ENCODE data around the gene PRR23C. TPM values are rescaled to one million over a fixed set of nuclear protein-coding genes. Genes with fewer than 3 reads are reported as not detected.

The PRR23C gene
- polyA plus RNA-seq, 1 of the 3 experiments (the other 2 are of a cell fraction) = not detected

GRCh38 chr3:139074565-139075115 lies 29.9 kb upstream of the PRR23C start:
- no peaks in the 10 kb centered on the region for H3K9me3 ChIP-seq
- DNase-seq = no peak
- no peak overlapping the region for H3K4me3 ChIP-seq (ENCODE audit: low read depth in 2 of 2, low read length in 1 of 2)
- no peak overlapping the region for H3K27ac ChIP-seq (ENCODE audit: low read depth in 2 of 2, low read length in 1 of 2)
- TF ChIP-seq RXRA (IDR thresholded peaks at IDR 0.05; ENCODE audit: borderline replicate concordance, low read depth) (no peak), FOSL2 (IDR thresholded peaks at IDR 0.05; ENCODE audit: borderline replicate concordance, low read depth) (no peak), JUND (IDR thresholded peaks at IDR 0.05) (no peak), REST (IDR thresholded peaks at IDR 0.05; ENCODE audit: low read depth, low read length) (no peak), IRF3 (IDR thresholded peaks at IDR 0.05; ENCODE audit: low read depth, low read length) (no peak), TEAD4 (IDR thresholded peaks at IDR 0.05; ENCODE audit: borderline replicate concordance, insufficient read depth) (no peak), ELF1 (IDR thresholded peaks at IDR 0.05) (no peak), GATA2 (CRISPR knock-in tag; IDR thresholded peaks at IDR 0.05) (no peak), TAF1 (IDR thresholded peaks at IDR 0.05; ENCODE audit: borderline replicate concordance, low read depth, low read length) (no peak), PBX3 (IDR thresholded peaks at IDR 0.05) (no peak)
- POLR2A ChIA-PET = no interaction called here
- H3K9ac ChIP-seq = no peak overlapping the region
- no peaks in the 10 kb centered on the region for H3K9me2 ChIP-seq
- CTCF ChIA-PET = no interaction called here
- H3K4me2 ChIP-seq = no peak overlapping the region
- H4K20me1 ChIP-seq (ENCODE audit: insufficient read depth) = no peaks in the 10 kb centered on the region
- 7% methylated on average over 2 of the region's 2 CpGs for WGBS (ENCODE audit: low lambda C conversion rate)
- H2AFZ ChIP-seq (ENCODE audit: low read depth) = no peak overlapping the region
- no peaks in the 10 kb centered on the region for H3F3A ChIP-seq (replicated peaks; ENCODE audit: insufficient read depth)
- H3K36me3 ChIP-seq (replicated peaks in 1 of 2; ENCODE audit: control insufficient read depth in 1 of 2, insufficient read depth in 2 of 2, low read length in 1 of 2) = no peaks in the 10 kb centered on the region
- H3K79me2 ChIP-seq (ENCODE audit: insufficient read depth) = no peaks in the 10 kb centered on the region
- no peaks in the 10 kb centered on the region for H3K27me3 ChIP-seq (ENCODE audit: insufficient read depth)
- no peaks in the 10 kb centered on the region for H3K4me1 ChIP-seq (ENCODE audit: control insufficient read depth in 1 of 2, insufficient read depth in 2 of 2, low read depth in 1 of 2, low read length in 1 of 2)

GRCh38 chr3:139062918-139063317 lies 18.2 kb upstream of the PRR23C start:
- WGBS (ENCODE audit: low lambda C conversion rate) = 2% methylated on average over 1 of the region's 1 CpG
- Histone ChIP-seq H3K27ac (ENCODE audit: low read depth in 2 of 2, low read length in 1 of 2) (no peak overlapping the region), H3K79me2 (ENCODE audit: insufficient read depth) (no peaks in the 10 kb centered on the region), H2AFZ (ENCODE audit: low read depth) (no peak overlapping the region), H3K4me3 (ENCODE audit: low read depth in 2 of 2, low read length in 1 of 2) (no peak overlapping the region), H3F3A (replicated peaks; ENCODE audit: insufficient read depth) (no peaks in the 10 kb centered on the region), H3K27me3 (ENCODE audit: insufficient read depth) (no peaks in the 10 kb centered on the region), H3K4me2 (no peak overlapping the region), H3K36me3 (replicated peaks in 1 of 2; ENCODE audit: control insufficient read depth in 1 of 2, insufficient read depth in 2 of 2, low read length in 1 of 2) (no peaks in the 10 kb centered on the region), H3K4me1 (ENCODE audit: control insufficient read depth in 1 of 2, insufficient read depth in 2 of 2, low read depth in 1 of 2, low read length in 1 of 2) (no peaks in the 10 kb centered on the region), H4K20me1 (ENCODE audit: insufficient read depth) (no peaks in the 10 kb centered on the region), H3K9me3 (no peaks in the 10 kb centered on the region), H3K9ac (no peak overlapping the region), H3K9me2 (no peaks in the 10 kb centered on the region)
- TF ChIP-seq YY1 (IDR thresholded peaks at IDR 0.05; ENCODE audit: low read depth) (no peak), USF1 (IDR thresholded peaks at IDR 0.05; ENCODE audit: borderline replicate concordance, low read depth) (no peak), MAX (IDR thresholded peaks at IDR 0.05; ENCODE audit: low read depth) (no peak), FOSL2 (IDR thresholded peaks at IDR 0.05; ENCODE audit: borderline replicate concordance, low read depth) (no peak), FOXM1 (IDR thresholded peaks at IDR 0.05; ENCODE audit: low read depth) (no peak), RXRA (IDR thresholded peaks at IDR 0.05; ENCODE audit: borderline replicate concordance, low read depth) (no peak)
- ChIA-PET POLR2A (no interaction called here), CTCF (no interaction called here)
- no peak for DNase-seq
